ENCODE data around the gene CR2. TPM values are rescaled to one million over a fixed set of nuclear protein-coding genes. Genes with fewer than 3 reads are reported as not detected.
A peak's percentile ranks its signal among the peaks of the same experiment; 100 is the strongest.
"Not testable (repeated sequence)": the region's sequence is repeated elsewhere in the genome, so short reads cannot be mapped to it uniquely, and the experiment has no call there.

Gene CR2
- total RNA-seq, 1 donor from 2014 or later = not detected

DNA sequence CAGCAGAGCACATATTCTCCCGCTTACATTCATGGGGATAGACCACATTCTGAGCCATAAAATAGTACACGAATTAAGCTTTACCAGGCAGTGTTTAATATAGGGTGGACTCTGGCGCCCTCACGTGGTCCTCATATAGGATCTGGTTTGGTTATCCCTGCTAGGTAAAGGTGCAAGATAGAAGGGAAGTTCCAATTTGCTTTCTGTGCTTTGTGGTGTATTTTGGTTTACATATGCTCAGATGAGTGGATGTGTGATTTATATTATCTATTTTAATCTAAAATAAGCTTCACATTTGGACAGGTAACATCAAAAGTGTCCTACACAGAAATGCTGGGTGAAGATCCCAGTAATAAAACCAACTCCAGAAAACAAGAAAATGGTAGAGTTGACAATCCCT lies 45.4 kb downstream of the CR2 start:
- peak; percentile 81 for DNase-seq (ENCODE audit: low spot score)
- intact Hi-C loops (cut with DNase I) = loop anchor here (5.0 kb wide), 1 partner anchor 417 kb away; no protein-coding TSS in a partner anchor

DNA sequence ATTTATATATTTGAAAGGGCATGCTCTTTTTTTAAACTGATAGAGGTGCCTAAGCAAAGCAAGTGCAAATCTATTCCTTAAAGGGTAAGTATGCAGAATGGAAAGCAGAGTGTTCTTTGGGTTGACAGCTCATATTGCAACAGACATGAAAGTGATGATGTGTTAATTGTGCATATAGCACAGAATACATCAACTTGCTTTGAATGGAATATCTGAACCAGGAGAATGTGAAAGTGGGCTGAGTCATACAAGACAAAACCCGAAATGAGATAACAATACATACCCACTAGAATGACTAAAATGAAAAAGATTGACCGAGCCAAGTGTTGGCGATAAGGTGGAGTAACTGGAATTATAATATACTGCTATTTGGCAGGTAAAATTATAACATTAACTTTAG lies 46.2 kb downstream of the CR2 start:
- intact Hi-C loops (cut with DNase I) = no loop called here
- DNase-seq (ENCODE audit: low spot score) = no peak

DNA sequence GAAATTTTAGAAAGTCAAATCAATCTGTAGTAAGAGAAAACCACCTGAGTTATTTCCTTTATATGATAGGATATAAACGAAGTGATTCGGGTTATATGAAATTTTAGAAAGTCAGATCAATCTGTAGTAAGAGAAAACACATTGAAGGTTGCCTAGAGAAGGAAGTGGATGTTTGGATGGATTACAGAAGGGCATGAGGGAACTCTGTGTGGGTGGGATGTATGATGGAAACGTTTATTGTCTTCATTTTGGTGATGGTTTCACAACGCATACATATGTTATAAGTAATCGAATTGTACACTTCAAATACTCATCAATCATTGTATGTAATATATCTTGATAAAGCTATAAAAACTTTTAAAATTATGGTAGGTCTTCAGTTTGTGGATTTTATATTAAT lies 46.9 kb downstream of the CR2 start:
- intact Hi-C loops (cut with DNase I) = no loop called here
- DNase-seq (ENCODE audit: low spot score) = no peak

DNA sequence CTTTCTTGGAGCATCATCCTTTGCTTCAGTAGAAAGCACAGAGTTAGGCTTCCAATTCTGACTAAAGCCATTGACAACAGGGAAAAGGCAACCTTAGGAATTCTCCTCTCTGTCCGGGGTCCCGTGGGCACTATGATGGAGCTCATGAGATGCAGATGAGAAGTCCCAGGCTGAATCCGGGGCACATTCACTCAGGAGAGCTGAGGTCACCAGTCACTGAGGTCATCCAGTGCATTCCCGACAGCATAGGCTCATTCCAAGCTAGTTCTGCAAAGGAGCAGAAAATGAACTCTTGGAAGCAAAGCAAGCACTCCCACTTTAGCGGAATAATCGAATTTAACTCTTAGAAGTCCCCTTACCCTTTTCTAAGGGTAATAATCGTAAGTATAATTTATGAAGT lies 48.6 kb downstream of the CR2 start:
- intact Hi-C loops (cut with DNase I) = no loop called here
- no peak for DNase-seq (ENCODE audit: low spot score)

DNA sequence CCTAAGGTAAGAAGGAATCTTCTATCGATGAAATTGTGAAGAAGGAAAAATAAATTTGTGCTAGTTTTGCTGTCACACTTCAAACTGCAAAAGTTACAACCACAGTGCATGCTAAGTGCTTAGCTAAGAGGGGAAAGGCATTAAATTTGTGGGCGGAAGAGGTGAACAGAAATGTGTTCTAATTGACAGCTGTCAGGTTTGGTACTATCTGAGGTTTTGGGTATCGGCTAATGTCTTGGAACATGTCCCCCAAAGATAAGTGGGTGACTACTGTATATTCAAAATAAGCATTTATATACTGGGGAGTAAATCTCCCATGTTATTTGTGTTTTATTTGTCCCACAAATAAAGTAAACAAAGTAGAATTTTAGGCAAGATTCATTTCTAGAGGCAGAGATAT lies 49.8 kb downstream of the CR2 start:
- intact Hi-C loops (cut with DNase I) = no loop called here
- DNase-seq (ENCODE audit: low spot score) = no peak

DNA sequence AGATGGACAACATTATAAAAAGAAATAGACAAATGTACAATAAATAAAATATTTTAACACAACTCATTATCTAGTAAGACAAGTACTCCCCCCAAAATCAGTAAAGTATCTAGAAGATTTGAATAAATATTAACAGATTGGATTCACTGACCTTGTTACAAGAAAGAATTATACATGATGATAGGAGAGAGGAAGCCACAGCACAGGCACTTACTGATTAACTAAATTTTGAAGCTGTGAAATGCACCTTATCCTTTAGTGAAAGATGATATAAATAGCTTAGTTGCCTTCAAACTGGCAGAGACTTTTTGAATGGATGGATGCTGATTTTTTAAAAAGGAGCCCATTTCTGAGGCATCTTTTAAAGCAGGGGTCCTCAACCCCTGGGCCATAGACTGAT lies 50.3 kb downstream of the CR2 start:
- DNase-seq (ENCODE audit: low spot score) = no peak
- intact Hi-C loops (cut with DNase I) = no loop called here

DNA sequence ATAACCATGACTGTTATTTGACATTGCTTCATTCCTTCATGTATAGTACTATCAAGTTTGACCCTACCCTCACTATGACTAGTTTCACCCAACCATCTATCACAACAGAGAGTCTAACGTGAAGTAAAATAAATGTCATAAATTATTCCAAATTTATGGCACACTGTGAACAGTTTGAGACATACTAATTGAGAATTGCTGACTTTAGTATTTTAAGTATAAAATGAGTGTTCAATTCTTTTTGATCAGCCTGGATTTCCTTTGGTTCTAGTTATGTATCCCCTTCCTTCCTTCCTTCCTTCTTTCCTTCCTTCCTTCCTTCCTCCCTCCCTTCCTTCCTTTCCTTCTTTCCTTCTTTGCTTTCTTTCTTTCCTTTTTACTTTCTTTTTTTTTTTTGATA lies 56.3 kb downstream of the CR2 start:
- intact Hi-C loops (cut with DNase I) = no loop called here
- no peak for DNase-seq (ENCODE audit: low spot score)

DNA sequence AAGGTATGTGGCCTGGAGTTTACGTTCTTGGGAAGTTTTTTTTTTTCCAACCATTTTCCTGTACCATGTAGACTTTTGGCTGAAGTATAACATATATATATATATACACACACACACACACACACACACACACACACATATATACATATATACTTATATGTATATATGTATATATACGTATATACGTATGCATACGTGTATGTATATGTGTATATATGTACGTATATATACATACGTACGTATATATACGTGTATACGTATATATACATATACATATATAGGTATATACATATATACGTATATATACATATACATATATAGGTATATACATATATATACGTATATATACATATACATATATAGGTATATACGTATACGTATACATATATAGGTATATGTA lies 60.8 kb downstream of the CR2 start:
- DNase-seq (ENCODE audit: low spot score) = no peak
- intact Hi-C loops (cut with DNase I) = no loop called here

DNA sequence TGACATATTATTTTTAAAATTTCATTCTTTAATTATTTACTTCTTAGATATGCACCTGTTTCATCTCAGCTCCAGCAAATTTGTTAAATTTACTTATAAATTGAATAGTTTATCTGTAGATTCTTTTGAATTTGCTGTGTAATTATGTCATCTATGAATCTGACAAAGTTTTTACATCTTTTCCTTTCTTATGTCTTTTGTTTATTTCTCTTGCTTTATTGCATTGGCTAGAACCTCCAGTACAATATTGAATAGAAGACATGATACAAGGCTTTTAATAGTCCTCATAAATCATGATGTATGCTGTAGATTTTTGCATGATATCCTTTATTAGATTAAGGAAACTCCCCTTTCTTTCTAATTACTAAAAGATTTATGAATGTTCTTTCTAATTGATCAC lies 62.6 kb downstream of the CR2 start:
- intact Hi-C loops (cut with DNase I) = no loop called here

DNA sequence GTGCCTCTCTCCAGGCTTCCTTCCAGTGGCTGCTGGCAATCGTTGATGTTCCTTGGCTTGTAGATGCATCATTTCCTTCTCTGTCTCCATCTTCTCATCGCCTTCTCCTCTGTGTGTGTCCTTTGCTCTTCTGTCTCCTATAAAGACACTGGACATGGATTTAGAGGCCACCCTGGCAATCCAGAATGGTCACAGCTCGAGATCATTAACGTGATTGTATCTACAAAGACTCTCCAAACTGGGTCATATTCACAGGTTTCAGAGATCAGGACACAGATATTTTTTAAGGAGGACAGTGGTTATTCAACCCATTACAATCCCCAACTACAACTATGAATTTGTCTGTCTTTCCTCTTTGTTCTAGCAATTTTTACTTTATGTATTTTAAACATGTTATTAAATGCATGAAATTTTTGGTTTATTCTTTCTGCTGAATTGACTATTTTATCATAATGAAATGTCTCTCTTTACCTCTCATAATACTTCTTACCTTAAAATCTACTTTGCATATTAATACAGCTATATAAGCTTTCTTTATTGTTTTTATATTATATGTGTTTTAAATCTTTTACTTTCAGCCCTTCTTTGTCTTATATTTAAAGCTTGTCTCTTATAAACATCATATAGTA lies 64.6 kb downstream of the CR2 start:
- no peak for DNase-seq (ENCODE audit: low spot score)
- intact Hi-C loops (cut with DNase I) = no loop called here

More for the DNA sequence above, 62.6 kb downstream of the CR2 start:
- DNase-seq (ENCODE audit: low spot score) = no peak

DNA sequence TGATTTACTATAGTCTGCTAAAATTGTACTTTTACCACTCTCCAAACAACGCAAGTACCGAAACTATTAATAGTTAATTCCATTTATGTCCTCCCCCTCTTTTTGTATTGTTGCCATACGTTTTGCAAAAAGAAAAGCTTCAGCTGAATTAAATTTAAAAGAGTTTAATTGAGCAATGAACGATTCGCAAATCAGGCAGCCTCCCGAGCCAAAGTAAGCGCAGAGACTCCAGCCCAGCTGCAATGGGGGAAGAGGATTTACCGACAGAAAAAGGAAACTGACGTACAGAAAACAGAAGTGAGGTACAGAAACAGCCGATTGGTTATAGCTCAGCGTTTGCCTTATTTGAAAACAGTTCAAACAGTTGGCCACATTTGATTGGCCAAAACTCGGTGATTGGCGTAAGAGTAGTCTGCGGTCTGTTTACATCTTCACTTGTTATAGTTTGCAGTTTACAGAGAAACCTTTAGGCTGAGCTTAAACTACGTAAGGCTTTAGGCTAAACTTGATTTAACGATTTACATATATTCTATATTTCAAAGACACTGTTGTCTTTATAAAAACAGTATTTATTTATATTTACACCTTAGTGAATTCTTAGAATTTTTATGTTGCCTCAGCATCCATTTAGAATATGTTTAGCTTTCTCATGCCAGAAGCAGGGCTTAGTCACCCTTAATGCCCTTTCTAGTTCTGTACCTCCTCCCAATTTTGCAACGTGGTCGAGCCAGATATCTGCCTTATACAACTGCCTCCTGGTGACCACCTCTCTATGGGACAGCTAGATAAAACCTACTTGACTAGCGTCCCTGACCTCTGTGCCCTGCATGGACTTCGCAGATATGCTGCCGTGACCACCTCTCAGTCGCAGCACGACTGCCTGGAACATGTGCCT lies 65.6 kb downstream of the CR2 start:
- intact Hi-C loops (cut with DNase I) = no loop called here

DNA sequence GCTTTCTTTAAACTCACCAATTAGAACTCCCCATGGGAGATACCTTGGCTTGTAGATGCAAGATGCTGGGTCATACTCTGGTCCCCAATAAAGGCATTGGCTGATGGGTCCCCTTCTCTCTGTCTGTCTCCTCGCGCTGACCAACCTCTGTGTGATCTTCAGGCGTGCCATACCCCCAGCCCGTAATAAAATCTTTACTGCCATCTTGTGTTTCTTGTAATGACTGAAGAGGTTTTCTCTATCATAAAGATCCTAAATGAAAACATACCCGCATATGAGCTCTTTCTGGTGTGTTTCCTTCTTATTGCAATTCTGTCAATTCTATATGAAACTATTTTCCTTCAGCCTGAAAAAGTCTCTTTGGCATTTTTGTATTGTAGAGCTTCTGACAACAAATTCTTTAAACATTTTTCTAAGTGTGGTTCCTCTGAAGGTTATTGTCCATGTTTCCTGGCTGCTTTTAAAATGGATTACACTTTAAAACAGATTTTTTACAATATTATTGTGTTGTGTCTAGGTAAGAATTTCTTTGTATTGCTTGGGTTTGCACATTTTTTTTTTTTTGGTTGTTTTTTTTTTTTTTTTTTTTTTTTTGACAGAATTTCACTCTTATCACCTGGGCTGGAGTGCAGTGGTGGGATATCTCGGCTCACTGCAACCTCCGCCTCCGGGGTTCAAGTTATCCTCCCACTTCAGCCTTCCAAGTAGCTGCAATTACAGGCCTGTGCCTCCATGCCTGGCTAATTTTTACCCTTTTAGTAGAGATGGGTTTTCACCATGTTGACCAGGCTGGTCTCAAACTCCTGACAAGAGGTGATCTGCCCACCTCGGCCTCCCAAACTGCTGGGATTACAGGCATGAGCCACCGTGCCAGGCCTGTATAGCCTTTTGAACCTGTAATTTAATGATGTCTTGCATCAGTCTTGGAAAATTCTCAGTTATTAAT lies 66.5 kb downstream of the CR2 start:
- intact Hi-C loops (cut with DNase I); DNase-seq (ENCODE audit: low spot score): not testable (repeated sequence)

More for the DNA sequence above, 65.6 kb downstream of the CR2 start:
- DNase-seq (ENCODE audit: low spot score) = no peak

DNA sequence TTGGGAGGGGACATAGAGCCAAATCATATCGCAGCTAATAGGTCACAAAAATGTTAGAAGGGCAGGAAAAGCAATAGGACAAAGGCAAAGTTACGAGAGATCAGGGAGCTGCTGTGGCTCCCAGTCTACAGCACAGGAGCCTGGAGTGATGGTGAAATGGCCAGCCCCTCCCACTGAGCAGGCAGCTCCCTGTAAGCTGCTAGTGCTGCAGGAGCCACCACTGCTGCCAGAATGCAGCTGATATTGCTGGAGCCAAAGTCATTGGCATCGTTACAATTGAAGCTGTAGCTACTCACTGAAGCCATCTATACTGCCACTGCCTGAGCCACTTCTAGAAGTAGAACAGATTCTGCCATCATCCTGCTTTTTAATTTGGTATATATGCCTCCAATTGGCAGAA lies 71.1 kb downstream of the CR2 start:
- intact Hi-C loops (cut with DNase I); DNase-seq (ENCODE audit: low spot score): not testable (repeated sequence)

DNA sequence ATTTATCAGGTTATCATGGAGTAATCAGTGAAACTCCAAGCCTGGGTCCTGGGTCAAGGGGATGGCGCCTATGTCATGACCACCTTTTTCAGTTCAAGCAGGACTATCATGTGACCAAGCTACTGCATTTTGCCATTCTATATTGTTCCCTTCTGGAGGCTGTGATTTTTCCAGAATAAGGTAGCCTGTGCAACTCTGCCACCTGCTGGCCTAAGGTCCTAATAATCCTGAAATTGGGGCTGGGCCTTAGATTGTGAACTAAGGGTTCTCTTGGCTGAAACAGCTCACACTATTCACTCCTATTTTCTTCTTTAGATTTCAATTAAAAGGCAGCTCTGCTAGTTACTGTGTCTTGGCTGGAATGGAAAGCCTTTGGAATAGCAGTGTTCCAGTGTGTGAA lies 74.3 kb downstream of the CR2 start:
- intact Hi-C loops (cut with DNase I) = not testable (repeated sequence)

DNA sequence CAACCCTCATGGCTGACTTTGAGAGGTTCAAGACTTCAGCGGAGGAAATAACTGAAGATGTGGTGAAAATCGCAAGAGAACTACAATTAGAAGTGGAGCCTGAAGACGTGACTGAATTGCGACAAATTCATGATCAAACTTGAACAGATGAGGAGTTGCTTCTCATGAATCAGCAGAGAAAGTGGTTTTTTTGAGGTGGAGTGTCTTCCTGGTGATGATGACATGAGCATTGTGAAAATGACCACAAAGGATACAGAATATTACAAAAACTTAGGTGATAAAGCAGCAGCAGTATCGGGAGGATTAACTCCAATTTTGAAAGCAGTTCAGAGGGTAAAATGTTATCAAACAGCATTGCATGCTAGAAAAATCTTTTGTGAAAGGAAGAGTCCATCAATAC lies 82.1 kb downstream of the CR2 start:
- intact Hi-C loops (cut with DNase I); DNase-seq (ENCODE audit: low spot score): not testable (repeated sequence)

More for the DNA sequence above, 74.3 kb downstream of the CR2 start:
- not testable (repeated sequence) for DNase-seq (ENCODE audit: low spot score)

Other genes with a start within 250 kb of the CR2 start
- gene CD55, start 132.7 kb upstream of the CR2 start, total RNA-seq = 61.9 TPM
- 4.1 TPM for gene CR1, start 41.8 kb downstream of the CR2 start, total RNA-seq
- not detected for gene CR1L, start 190.8 kb downstream of the CR2 start, total RNA-seq

Measured in cardiac septum (tissue), 1 donor.